RWPE2 (cell line): ENCODE data around the gene PPP1R1B.

ENCODE experiments used
- ATAC-seq: fragments of 200-7000 bp; cut with Tn5 transposase; 3 replicates; pipeline ENCODE4 v1.9.1; 2021; ENCODE audit warnings: low read depth
- DNase-seq: peaks from one replicate; pipeline ENCODE4 v3.0.0-alpha.2; 2020; ENCODE audit warnings: low spot score
- H3K27ac ChIP-seq: fragments of 450-650 bp; 2 replicates; pipeline ENCODE4 v1.5.1; 2017; ENCODE audit warnings: mild to moderate bottlenecking; ENCODE audit not compliant: poor library complexity, severe bottlenecking
- H3K27me3 ChIP-seq: fragments of 250-450 bp; sonication (Bioruptor Pico); 2 replicates; pipeline ENCODE4 v1.5.1; 2021; ENCODE audit warnings: mild to moderate bottlenecking, moderate library complexity; ENCODE audit not compliant: insufficient read depth, poor library complexity, severe bottlenecking
- H3K36me3 ChIP-seq: fragments of 250-450 bp; sonication (Bioruptor Pico); 2 replicates; pipeline ENCODE4 v1.5.1; 2020; ENCODE audit warnings: low read depth, mild to moderate bottlenecking, moderate library complexity
- H3K4me1 ChIP-seq: fragments of 250-450 bp; sonication (Bioruptor Pico); 2 replicates; pipeline ENCODE4 v1.5.1; 2021; ENCODE audit warnings: mild to moderate bottlenecking, moderate library complexity; ENCODE audit not compliant: insufficient read depth, poor library complexity, severe bottlenecking
- H3K4me3 ChIP-seq: fragments of 250-450 bp; sonication (Bioruptor Pico); 2 replicates; pipeline ENCODE4 v1.5.1; 2021; ENCODE audit warnings: mild to moderate bottlenecking, moderate library complexity; ENCODE audit not compliant: severe bottlenecking
- H3K9me3 ChIP-seq: fragments of 250-450 bp; sonication (Bioruptor Pico); 2 replicates; pipeline ENCODE4 v1.5.1; 2021; ENCODE audit warnings: mild to moderate bottlenecking, moderate library complexity; ENCODE audit not compliant: severe bottlenecking
- CTCF ChIP-seq: fragments of 450-650 bp; IDR thresholded peaks from one replicate; pipeline ENCODE4 v1.5.1; 2017; ENCODE audit warnings: mild to moderate bottlenecking, moderate library complexity; ENCODE audit not compliant: poor library complexity, severe bottlenecking

PPP1R1B gene

GRCh38 chr17:39626171-39627046, at the start of gene PPP1R1B:
PPP1R1B (plus strand) TSS chr17:39626952; CDS start chr17:39627393, 441 bp downstream.
- ATAC-seq = no peak
- no peaks in the 10 kb centered on the region for H3K36me3 ChIP-seq
- H3K4me3 ChIP-seq = peak within 1 kb of the TSS; percentile 10
- H3K9me3 ChIP-seq = no peaks in the 10 kb centered on the region
- no peak within 1 kb of the TSS for H3K27ac ChIP-seq
- H3K4me1 ChIP-seq = peaks cover 12% of the 10 kb centered on the region
- peaks cover 10% of the 10 kb centered on the region for H3K27me3 ChIP-seq
- no peak for TF ChIP-seq CTCF
- no peak for DNase-seq

- no peak for TF ChIP-seq CTCF
- Histone ChIP-seq H3K27me3 (no peaks in the 10 kb centered on the region), H3K4me1 (no peaks in the 10 kb centered on the region), H3K27ac (no peak overlapping the region), H3K36me3 (no peaks in the 10 kb centered on the region), H3K4me3 (no peak overlapping the region), H3K9me3 (no peaks in the 10 kb centered on the region)
- ATAC-seq = no peak
- no peak for DNase-seq
Observed at GRCh38 chr17:39578272-39578671, 48.5 kb upstream of the PPP1R1B start.

GRCh38 chr17:39579318-39580081, 47.3 kb upstream of the PPP1R1B start:
- Histone ChIP-seq H3K27me3 (no peaks in the 10 kb centered on the region), H3K4me3 (no peak overlapping the region), H3K4me1 (no peaks in the 10 kb centered on the region), H3K9me3 (no peaks in the 10 kb centered on the region), H3K27ac (no peak overlapping the region), H3K36me3 (no peaks in the 10 kb centered on the region)
- DNase-seq = no peak
- no peak for ATAC-seq
- TF ChIP-seq CTCF = no peak

- Histone ChIP-seq H3K36me3 (no peaks in the 10 kb centered on the region), H3K4me1 (no peaks in the 10 kb centered on the region), H3K27me3 (no peaks in the 10 kb centered on the region), H3K4me3 (no peak overlapping the region), H3K9me3 (no peaks in the 10 kb centered on the region), H3K27ac (no peak overlapping the region)
- no peak for TF ChIP-seq CTCF
- ATAC-seq = no peak
- DNase-seq = no peak
Observed at GRCh38 chr17:39580082-39580468, 46.7 kb upstream of the PPP1R1B start.
